PFSK-1 (cell line): ENCODE data around the gene TNFRSF1B.

Experiments
- FOXP2 ChIP-seq: optimal IDR thresholded peaks from 2 replicates; pipeline ENCODE3; 2011; ENCODE audit warnings: borderline replicate concordance, control low read depth, inconsistent platforms; ENCODE audit not compliant: insufficient read depth; ENCODE audit errors: extremely low read length, extremely low read depth
- POLR2AphosphoS5 ChIP-seq: IDR thresholded peaks from 2 replicates; pipeline ENCODE4 v1.6.1; 2012; ENCODE audit warnings: low read depth, mild to moderate bottlenecking, control low read depth, low read length, moderate library complexity
- SIN3A ChIP-seq: IDR thresholded peaks from 2 replicates; pipeline ENCODE4 v1.6.1; 2012; ENCODE audit warnings: mild to moderate bottlenecking, low read length, moderate library complexity, borderline replicate concordance; ENCODE audit not compliant: insufficient read depth
- TAF1 ChIP-seq: IDR thresholded peaks from 2 replicates; pipeline ENCODE4 v1.6.1; 2012; ENCODE audit warnings: low read length, control low read depth, borderline replicate concordance; ENCODE audit not compliant: insufficient read depth
- TF ChIP-seq, protein P1 (sequence below), 2 experiments: IDR thresholded peaks; 2 replicates each; pipeline versions ENCODE4 v1.6.1 to v1.8.0; 2011 to 2012; ENCODE audit warnings: low read depth in 2 of 2, low read length in 2 of 2, control low read depth in 1 of 2, inconsistent platforms in 1 of 2, mild to moderate bottlenecking in 1 of 2, moderate library complexity in 1 of 2; ENCODE audit not compliant: insufficient read depth in 1 of 2

- TF ChIP-seq, protein P1, sequence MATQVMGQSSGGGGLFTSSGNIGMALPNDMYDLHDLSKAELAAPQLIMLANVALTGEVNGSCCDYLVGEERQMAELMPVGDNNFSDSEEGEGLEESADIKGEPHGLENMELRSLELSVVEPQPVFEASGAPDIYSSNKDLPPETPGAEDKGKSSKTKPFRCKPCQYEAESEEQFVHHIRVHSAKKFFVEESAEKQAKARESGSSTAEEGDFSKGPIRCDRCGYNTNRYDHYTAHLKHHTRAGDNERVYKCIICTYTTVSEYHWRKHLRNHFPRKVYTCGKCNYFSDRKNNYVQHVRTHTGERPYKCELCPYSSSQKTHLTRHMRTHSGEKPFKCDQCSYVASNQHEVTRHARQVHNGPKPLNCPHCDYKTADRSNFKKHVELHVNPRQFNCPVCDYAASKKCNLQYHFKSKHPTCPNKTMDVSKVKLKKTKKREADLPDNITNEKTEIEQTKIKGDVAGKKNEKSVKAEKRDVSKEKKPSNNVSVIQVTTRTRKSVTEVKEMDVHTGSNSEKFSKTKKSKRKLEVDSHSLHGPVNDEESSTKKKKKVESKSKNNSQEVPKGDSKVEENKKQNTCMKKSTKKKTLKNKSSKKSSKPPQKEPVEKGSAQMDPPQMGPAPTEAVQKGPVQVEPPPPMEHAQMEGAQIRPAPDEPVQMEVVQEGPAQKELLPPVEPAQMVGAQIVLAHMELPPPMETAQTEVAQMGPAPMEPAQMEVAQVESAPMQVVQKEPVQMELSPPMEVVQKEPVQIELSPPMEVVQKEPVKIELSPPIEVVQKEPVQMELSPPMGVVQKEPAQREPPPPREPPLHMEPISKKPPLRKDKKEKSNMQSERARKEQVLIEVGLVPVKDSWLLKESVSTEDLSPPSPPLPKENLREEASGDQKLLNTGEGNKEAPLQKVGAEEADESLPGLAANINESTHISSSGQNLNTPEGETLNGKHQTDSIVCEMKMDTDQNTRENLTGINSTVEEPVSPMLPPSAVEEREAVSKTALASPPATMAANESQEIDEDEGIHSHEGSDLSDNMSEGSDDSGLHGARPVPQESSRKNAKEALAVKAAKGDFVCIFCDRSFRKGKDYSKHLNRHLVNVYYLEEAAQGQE (IDR thresholded peaks at IDR 0.05; ENCODE audit: insufficient read depth in 1 of 2, low read depth in 2 of 2, low read length in 2 of 2): no peak
- TF ChIP-seq SIN3A (no peak), POLR2AphosphoS5 (no peak), TAF1 (no peak), FOXP2 (no peak)
Observed at GRCh38 chr1:12167493-12168429, 970 bp downstream of the TNFRSF1B start.
